A549 (cell line): ENCODE results near the gene AFMID. TPM values are rescaled to one million over a fixed set of nuclear protein-coding genes. Genes with fewer than 3 reads are reported as not detected.

Experiments
- ATAC-seq, 2 experiments: fragments of 200-7000 bp in 1 of 2; fragments of >200 bp in 1 of 2; cut with Nextera tagmentation in 1 of 2; cut with Tn5 transposase in 1 of 2; 3 replicates each; pipeline versions ENCODE4 v1.8.0 to v1.9.1; 2018 to 2020; ENCODE audit warnings: mild to moderate bottlenecking in 1 of 2, moderate library complexity in 1 of 2
- CTCF ChIA-PET: fragments of 300-600 bp; sonication (Branson Sonifier 250); formaldehyde crosslinking; extraction: SDS; loops from one replicate; lab custom pipeline; 2021; ENCODE audit warnings: antibody characterized with exemption, inconsistent platforms; lab: Yijun Ruan, JAX
- POLR2A ChIA-PET: fragments of 350-600 bp; formaldehyde crosslinking; extraction: SDS; loops from one replicate; lab custom pipeline; 2021; ENCODE audit warnings: antibody characterized with exemption, inconsistent platforms; lab: Yijun Ruan, JAX
- DNase-seq, 2 experiments: peaks; one replicate each; pipeline versions ENCODE4 v3.0.0 to v3.0.0-alpha.2; 2011 to 2016; ENCODE audit warnings: low read depth in 1 of 2, low spot score in 1 of 2
- FAIRE-seq: peaks from 2 replicates; lab custom pipeline; 2011; peaks lifted over from hg19 to GRCh38; lab: Jason Lieb, UNC
- H3K27ac ChIP-seq, 2 experiments: fragments of >200 bp; sonication (Bioruptor Twin); formaldehyde crosslinking; 3 replicates each; pipeline ENCODE4 v1.5.1; 2016 to 2017
- H3K4me1 ChIP-seq: fragments of >200 bp; sonication (Bioruptor Twin); formaldehyde crosslinking; 3 replicates; pipeline ENCODE4 v1.6.1; 2016
- H3K4me2 ChIP-seq: fragments of >200 bp; sonication (Bioruptor Twin); formaldehyde crosslinking; 3 replicates; pipeline ENCODE4 v1.6.1; 2016
- H3K4me3 ChIP-seq: fragments of >200 bp; sonication (Bioruptor Twin); formaldehyde crosslinking; 3 replicates; pipeline ENCODE4 v1.5.1; 2016
- H3K9me3 ChIP-seq: fragments of >200 bp; sonication (Bioruptor Twin); formaldehyde crosslinking; 3 replicates; pipeline ENCODE4 v1.6.1; 2016
- CBX2 ChIP-seq: fragments of 200-600 bp; sonication (generic); IDR thresholded peaks from 2 replicates; pipeline ENCODE4 v1.6.1; 2016; ENCODE audit warnings: low read depth, mild to moderate bottlenecking, borderline replicate concordance
- ESRRA ChIP-seq: fragments of 150-350 bp; IDR thresholded peaks from 2 replicates; pipeline ENCODE4 v1.6.1; 2014; ENCODE audit warnings: mild to moderate bottlenecking, low read length, borderline replicate concordance
- FOSL2 ChIP-seq, 2 experiments: fragments of 450-650 bp in 1 of 2; fragments of >200 bp in 1 of 2; sonication (Bioruptor Twin) in 1 of 2; formaldehyde crosslinking; IDR thresholded peaks; 2 replicates each; pipeline versions ENCODE4 v1.5.0 to v1.6.1; 2016 to 2020; ENCODE audit warnings: mild to moderate bottlenecking in 1 of 2, moderate library complexity in 1 of 2
- FOXS1 ChIP-seq: fragments of 250-450 bp; sonication (Bioruptor Pico); IDR thresholded peaks from 2 replicates; pipeline ENCODE4 v1.5.0; 2020; ENCODE audit warnings: mild to moderate bottlenecking, moderate library complexity
- KDM1A ChIP-seq: fragments of 200-600 bp; sonication (generic); IDR thresholded peaks from 2 replicates; pipeline ENCODE4 v1.6.1; 2016; ENCODE audit warnings: low read depth, mild to moderate bottlenecking
- KDM5A ChIP-seq: fragments of 200-600 bp; sonication (generic); IDR thresholded peaks from 2 replicates; pipeline ENCODE4 v1.6.1; 2016; ENCODE audit warnings: antibody characterized with exemption, mild to moderate bottlenecking
- MYC ChIP-seq: IDR thresholded peaks from 2 replicates; pipeline ENCODE4 v1.6.1; 2012; ENCODE audit warnings: mild to moderate bottlenecking, inconsistent platforms, low read length, improper control_type of control experiment, borderline replicate concordance
- RFX5 ChIP-seq: fragments of 450-650 bp; IDR thresholded peaks from 2 replicates; pipeline ENCODE4 v1.7.1; 2014; ENCODE audit warnings: antibody characterized with exemption, mild to moderate bottlenecking, moderate library complexity
- SMC3 ChIP-seq: fragments of >200 bp; sonication (Bioruptor Twin); formaldehyde crosslinking; IDR thresholded peaks from 3 replicates; pipeline ENCODE4 v1.6.1; 2018; ENCODE audit warnings: inconsistent platforms
- TP53 ChIP-seq: fragments of 250-450 bp; sonication (Bioruptor Pico); IDR thresholded peaks from 2 replicates; pipeline ENCODE4 v1.5.0; 2021; ENCODE audit warnings: mild to moderate bottlenecking, moderate library complexity
- ZFP36 ChIP-seq: fragments of 450-650 bp; IDR thresholded peaks from 2 replicates; pipeline ENCODE4 v1.6.1; 2014; ENCODE audit warnings: borderline replicate concordance; ENCODE audit not compliant: partially characterized antibody
- WGBS: methylation state at CpG from one replicate; pipeline ENCODE4 v1.1.6; 2017; ENCODE audit errors: missing lambda C conversion rate; 5-methylcytosine and 5-hydroxymethylcytosine counted together
- polyA plus RNA-seq, 4 experiments: library from polyadenylated mRNA; depleted of rRNA in 3 of 4; stranded (reverse); fragments of >200 nt; fragmentation: RNase III in 1 of 4; extraction: RNeasy Plus Mini Kit Qiagen cat#74134 plus additional on column Dnase treatment in 1 of 4; gene quantifications; 2 replicates in 3 of 4; 3 replicates in 1 of 4; pipeline ENCODE4 v1.2.3, GENCODE V29; 2011 to 2017
- TF ChIP-seq, protein P1 (sequence below): fragments of >200 bp; sonication (Bioruptor Twin); formaldehyde crosslinking; IDR thresholded peaks from 3 replicates; pipeline ENCODE4 v1.5.1; 2016
- TF ChIP-seq, protein P2 (sequence below): fragments of 250-450 bp; sonication (Bioruptor Pico); IDR thresholded peaks from 2 replicates; pipeline ENCODE4 v1.5.0; 2020; ENCODE audit warnings: low read depth, mild to moderate bottlenecking, moderate library complexity
- TF ChIP-seq, protein P3 (sequence below): IDR thresholded peaks from 2 replicates; pipeline ENCODE4 v1.6.1; 2012
- TF ChIP-seq, protein P4 (sequence below): IDR thresholded peaks from 2 replicates; pipeline ENCODE4 v1.6.1; 2012; ENCODE audit warnings: low read depth, borderline replicate concordance
- TF ChIP-seq, protein P5 (sequence below): fragments of >200 bp; sonication (Bioruptor Twin); formaldehyde crosslinking; IDR thresholded peaks from 2 replicates; pipeline ENCODE4 v1.6.1; 2016
- TF ChIP-seq, protein P6 (sequence below): fragments of 450-650 bp; IDR thresholded peaks from 2 replicates; pipeline ENCODE4 v1.6.1; 2014; ENCODE audit warnings: antibody characterized with exemption
- TF ChIP-seq, protein P7 (sequence below): IDR thresholded peaks from 2 replicates; pipeline ENCODE4 v1.6.1; 2012
- TF ChIP-seq, protein P8 (sequence below): fragments of 250-450 bp; sonication (Bioruptor Pico); IDR thresholded peaks from 2 replicates; pipeline ENCODE4 v1.5.0; 2021; ENCODE audit warnings: mild to moderate bottlenecking, moderate library complexity, borderline replicate concordance
- TF ChIP-seq, protein P9 (sequence below): fragments of 200-600 bp; sonication (generic); IDR thresholded peaks from 2 replicates; pipeline ENCODE4 v1.6.1; 2016; ENCODE audit warnings: antibody characterized with exemption, mild to moderate bottlenecking, moderate library complexity

AFMID gene
- polyA plus RNA-seq, 2 of the 4 experiments (the other 2 are of a cell fraction) = 33.4 to 43.4 TPM

DNA sequence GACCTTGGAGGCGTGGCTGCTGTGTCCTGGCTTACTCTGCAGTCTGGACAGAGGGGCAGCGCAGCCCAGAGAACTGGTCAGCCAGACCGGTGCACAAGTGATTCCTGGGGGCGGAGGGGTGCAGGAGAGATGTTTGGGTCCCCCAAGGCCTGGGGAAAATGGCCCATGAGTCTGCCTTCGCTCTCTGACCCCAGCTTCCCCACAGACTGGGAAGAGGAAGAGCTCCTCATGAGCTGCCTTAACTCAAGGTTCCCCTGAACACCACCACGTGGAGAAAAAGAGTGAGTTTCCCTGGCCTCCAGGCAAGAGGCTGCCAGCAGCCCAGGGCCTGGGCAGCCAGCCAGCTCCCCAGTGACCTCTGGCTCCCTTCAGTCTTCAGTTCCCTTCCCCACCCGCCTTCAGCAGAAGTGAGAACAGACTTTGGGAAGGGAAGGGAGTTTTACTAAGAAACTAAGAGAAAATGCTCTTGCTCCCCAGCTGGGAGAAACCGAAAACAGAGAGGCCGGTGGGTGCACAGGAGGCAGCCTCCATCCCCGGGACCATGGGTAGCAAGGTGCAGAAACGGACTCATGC is 42.9 kb upstream of the AFMID start:
- DNase-seq (peak in 1 of 2 experiments; percentile 77), FAIRE-seq (no peak), ATAC-seq (peak; percentile 24 to 27; a peak in 2 of 6 replicates)
- TF ChIP-seq KDM5A = no peak
- TF ChIP-seq, protein P1, sequence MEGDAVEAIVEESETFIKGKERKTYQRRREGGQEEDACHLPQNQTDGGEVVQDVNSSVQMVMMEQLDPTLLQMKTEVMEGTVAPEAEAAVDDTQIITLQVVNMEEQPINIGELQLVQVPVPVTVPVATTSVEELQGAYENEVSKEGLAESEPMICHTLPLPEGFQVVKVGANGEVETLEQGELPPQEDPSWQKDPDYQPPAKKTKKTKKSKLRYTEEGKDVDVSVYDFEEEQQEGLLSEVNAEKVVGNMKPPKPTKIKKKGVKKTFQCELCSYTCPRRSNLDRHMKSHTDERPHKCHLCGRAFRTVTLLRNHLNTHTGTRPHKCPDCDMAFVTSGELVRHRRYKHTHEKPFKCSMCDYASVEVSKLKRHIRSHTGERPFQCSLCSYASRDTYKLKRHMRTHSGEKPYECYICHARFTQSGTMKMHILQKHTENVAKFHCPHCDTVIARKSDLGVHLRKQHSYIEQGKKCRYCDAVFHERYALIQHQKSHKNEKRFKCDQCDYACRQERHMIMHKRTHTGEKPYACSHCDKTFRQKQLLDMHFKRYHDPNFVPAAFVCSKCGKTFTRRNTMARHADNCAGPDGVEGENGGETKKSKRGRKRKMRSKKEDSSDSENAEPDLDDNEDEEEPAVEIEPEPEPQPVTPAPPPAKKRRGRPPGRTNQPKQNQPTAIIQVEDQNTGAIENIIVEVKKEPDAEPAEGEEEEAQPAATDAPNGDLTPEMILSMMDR = 0 out of 3 replicates have a peak, but pooled peaks have one; percentile 10
- no peak for TF ChIP-seq TP53 (CRISPR knock-in tag)
- no peak for TF ChIP-seq ZFP36
- TF ChIP-seq, protein P2, sequence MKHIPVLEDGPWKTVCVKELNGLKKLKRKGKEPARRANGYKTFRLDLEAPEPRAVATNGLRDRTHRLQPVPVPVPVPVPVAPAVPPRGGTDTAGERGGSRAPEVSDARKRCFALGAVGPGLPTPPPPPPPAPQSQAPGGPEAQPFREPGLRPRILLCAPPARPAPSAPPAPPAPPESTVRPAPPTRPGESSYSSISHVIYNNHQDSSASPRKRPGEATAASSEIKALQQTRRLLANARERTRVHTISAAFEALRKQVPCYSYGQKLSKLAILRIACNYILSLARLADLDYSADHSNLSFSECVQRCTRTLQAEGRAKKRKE (CRISPR knock-in tag) = no peak
- no peak for TF ChIP-seq MYC
- TF ChIP-seq FOXS1 (CRISPR knock-in tag) = no peak
- TF ChIP-seq, protein P3, sequence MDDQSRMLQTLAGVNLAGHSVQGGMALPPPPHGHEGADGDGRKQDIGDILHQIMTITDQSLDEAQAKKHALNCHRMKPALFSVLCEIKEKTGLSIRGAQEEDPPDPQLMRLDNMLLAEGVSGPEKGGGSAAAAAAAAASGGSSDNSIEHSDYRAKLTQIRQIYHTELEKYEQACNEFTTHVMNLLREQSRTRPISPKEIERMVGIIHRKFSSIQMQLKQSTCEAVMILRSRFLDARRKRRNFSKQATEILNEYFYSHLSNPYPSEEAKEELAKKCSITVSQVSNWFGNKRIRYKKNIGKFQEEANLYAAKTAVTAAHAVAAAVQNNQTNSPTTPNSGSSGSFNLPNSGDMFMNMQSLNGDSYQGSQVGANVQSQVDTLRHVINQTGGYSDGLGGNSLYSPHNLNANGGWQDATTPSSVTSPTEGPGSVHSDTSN = no peak
- TF ChIP-seq, protein P4, sequence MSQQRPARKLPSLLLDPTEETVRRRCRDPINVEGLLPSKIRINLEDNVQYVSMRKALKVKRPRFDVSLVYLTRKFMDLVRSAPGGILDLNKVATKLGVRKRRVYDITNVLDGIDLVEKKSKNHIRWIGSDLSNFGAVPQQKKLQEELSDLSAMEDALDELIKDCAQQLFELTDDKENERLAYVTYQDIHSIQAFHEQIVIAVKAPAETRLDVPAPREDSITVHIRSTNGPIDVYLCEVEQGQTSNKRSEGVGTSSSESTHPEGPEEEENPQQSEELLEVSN = peak; percentile 61; the same call in 1 of the 2 replicates
- TF ChIP-seq, protein P5, sequence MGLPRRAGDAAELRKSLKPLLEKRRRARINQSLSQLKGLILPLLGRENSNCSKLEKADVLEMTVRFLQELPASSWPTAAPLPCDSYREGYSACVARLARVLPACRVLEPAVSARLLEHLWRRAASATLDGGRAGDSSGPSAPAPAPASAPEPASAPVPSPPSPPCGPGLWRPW = no peak
- 0 out of 3 replicates have a peak, but pooled peaks have one; percentile 16 for TF ChIP-seq SMC3
- TF ChIP-seq, protein P6, sequence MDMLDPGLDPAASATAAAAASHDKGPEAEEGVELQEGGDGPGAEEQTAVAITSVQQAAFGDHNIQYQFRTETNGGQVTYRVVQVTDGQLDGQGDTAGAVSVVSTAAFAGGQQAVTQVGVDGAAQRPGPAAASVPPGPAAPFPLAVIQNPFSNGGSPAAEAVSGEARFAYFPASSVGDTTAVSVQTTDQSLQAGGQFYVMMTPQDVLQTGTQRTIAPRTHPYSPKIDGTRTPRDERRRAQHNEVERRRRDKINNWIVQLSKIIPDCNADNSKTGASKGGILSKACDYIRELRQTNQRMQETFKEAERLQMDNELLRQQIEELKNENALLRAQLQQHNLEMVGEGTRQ = peak; percentile 21; the same call in 1 of the 2 replicates
- TF ChIP-seq, protein P7, sequence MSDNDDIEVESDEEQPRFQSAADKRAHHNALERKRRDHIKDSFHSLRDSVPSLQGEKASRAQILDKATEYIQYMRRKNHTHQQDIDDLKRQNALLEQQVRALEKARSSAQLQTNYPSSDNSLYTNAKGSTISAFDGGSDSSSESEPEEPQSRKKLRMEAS = peak; percentile 90
- no peak for TF ChIP-seq CBX2
- TF ChIP-seq, protein P8, sequence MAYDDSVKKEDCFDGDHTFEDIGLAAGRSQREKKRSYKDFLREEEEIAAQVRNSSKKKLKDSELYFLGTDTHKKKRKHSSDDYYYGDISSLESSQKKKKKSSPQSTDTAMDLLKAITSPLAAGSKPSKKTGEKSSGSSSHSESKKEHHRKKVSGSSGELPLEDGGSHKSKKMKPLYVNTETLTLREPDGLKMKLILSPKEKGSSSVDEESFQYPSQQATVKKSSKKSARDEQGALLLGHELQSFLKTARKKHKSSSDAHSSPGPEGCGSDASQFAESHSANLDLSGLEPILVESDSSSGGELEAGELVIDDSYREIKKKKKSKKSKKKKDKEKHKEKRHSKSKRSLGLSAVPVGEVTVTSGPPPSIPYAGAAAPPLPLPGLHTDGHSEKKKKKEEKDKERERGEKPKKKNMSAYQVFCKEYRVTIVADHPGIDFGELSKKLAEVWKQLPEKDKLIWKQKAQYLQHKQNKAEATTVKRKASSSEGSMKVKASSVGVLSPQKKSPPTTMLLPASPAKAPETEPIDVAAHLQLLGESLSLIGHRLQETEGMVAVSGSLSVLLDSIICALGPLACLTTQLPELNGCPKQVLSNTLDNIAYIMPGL (CRISPR knock-in tag) = no peak
- TF ChIP-seq ESRRA = no peak
- no peak for TF ChIP-seq FOSL2 (IDR thresholded peaks at IDR 0.05)
- no peak for TF ChIP-seq FOSL2 (CRISPR knock-in tag; IDR thresholded peaks at IDR 0.05)
- TF ChIP-seq, protein P9, sequence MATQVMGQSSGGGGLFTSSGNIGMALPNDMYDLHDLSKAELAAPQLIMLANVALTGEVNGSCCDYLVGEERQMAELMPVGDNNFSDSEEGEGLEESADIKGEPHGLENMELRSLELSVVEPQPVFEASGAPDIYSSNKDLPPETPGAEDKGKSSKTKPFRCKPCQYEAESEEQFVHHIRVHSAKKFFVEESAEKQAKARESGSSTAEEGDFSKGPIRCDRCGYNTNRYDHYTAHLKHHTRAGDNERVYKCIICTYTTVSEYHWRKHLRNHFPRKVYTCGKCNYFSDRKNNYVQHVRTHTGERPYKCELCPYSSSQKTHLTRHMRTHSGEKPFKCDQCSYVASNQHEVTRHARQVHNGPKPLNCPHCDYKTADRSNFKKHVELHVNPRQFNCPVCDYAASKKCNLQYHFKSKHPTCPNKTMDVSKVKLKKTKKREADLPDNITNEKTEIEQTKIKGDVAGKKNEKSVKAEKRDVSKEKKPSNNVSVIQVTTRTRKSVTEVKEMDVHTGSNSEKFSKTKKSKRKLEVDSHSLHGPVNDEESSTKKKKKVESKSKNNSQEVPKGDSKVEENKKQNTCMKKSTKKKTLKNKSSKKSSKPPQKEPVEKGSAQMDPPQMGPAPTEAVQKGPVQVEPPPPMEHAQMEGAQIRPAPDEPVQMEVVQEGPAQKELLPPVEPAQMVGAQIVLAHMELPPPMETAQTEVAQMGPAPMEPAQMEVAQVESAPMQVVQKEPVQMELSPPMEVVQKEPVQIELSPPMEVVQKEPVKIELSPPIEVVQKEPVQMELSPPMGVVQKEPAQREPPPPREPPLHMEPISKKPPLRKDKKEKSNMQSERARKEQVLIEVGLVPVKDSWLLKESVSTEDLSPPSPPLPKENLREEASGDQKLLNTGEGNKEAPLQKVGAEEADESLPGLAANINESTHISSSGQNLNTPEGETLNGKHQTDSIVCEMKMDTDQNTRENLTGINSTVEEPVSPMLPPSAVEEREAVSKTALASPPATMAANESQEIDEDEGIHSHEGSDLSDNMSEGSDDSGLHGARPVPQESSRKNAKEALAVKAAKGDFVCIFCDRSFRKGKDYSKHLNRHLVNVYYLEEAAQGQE = no peak
- TF ChIP-seq KDM1A = no peak
- TF ChIP-seq RFX5 = no peak
- POLR2A ChIA-PET = interaction anchor here (0.5 to 1.0 kb wide), 3 partner anchors 10 to 340 kb away, joined by 3 to 6 read pairs (median 5); partner anchors contain the start of gene TNRC6C
- peak overlapping the region; percentile 62 to 84 for H3K27ac ChIP-seq
- H3K9me3 ChIP-seq = no peaks in the 10 kb centered on the region
- CTCF ChIA-PET = interaction anchor here (0.6 to 24.0 kb wide), 13 partner anchors 9 to 131 kb away, joined by 3 to 295 read pairs (median 4); partner anchors contain the start of genes SYNGR2, TK1, TMC6 and TMC8
- peak overlapping the region; percentile 57 for H3K4me2 ChIP-seq
- peaks cover 56% of the 10 kb centered on the region for H3K4me1 ChIP-seq
- H3K4me3 ChIP-seq = no peak overlapping the region
- 56% methylated on average over 11 of the region's 11 CpGs for WGBS
